Neural cell (in vitro differentiated cells): ENCODE measurements around the gene SEPHS1.

ENCODE experiments used
- EP300 ChIP-seq: fragments of 450-650 bp; conservative IDR thresholded peaks from 2 replicates; pipeline ENCODE4 v1.6.1; 2014; ENCODE audit warnings: antibody characterized with exemption, mild to moderate bottlenecking, moderate library complexity; ENCODE audit not compliant: poor library complexity, severe bottlenecking
- EZH2 ChIP-seq: fragments of 200-600, 300-800 bp; shearing (Covaris generic), sonication (generic); IDR thresholded peaks from 2 replicates; pipeline ENCODE4 v1.6.1; 2014; ENCODE audit warnings: antibody characterized with exemption, low read length, borderline replicate concordance, mild to moderate bottlenecking; ENCODE audit not compliant: insufficient read depth, poor library complexity, severe bottlenecking
- MXI1 ChIP-seq: fragments of 450-650 bp; conservative IDR thresholded peaks from 2 replicates; pipeline ENCODE4 v1.6.1; 2014; ENCODE audit warnings: antibody characterized with exemption, mild to moderate bottlenecking; ENCODE audit not compliant: poor library complexity, severe bottlenecking
- POLR2AphosphoS5 ChIP-seq: IDR thresholded peaks from 2 replicates; pipeline ENCODE4 v1.6.1; 2012
- REST ChIP-seq: IDR thresholded peaks from 2 replicates; pipeline ENCODE4 v1.6.1; 2012; ENCODE audit warnings: borderline replicate concordance
- SMC3 ChIP-seq: fragments of 450-650 bp; conservative IDR thresholded peaks from 2 replicates; pipeline ENCODE4 v1.6.1; 2014; ENCODE audit warnings: antibody characterized with exemption, mild to moderate bottlenecking, moderate library complexity; ENCODE audit not compliant: poor library complexity
- TAF1 ChIP-seq: IDR thresholded peaks from 2 replicates; pipeline ENCODE4 v1.6.1; 2012; ENCODE audit warnings: low read depth
- TF ChIP-seq, protein P1 (sequence below): fragments of 450-650 bp; IDR thresholded peaks from 2 replicates; pipeline ENCODE4 v1.5.1; 2014; ENCODE audit warnings: antibody characterized with exemption, mild to moderate bottlenecking, moderate library complexity; ENCODE audit not compliant: poor library complexity, severe bottlenecking

DNA sequence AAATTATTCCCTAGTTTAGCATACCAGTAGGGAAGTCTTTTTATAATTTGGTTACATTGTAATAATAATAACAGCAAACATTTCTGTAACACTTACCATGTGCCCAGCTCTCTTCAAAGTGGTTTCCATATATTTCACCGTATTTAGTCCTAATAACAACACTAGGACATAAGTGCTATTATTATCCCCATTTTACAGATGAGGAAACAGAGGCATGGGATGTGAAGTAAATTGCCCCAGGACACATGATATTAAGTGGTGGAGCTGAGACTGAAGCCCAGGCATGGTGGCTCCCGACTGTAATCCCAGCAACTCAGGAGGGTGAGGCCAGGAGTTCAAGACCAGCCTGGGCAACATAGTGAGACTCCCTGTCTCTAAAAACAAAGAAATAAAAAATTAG lies 53.3 kb downstream of the SEPHS1 start:
- TF ChIP-seq, protein P1, sequence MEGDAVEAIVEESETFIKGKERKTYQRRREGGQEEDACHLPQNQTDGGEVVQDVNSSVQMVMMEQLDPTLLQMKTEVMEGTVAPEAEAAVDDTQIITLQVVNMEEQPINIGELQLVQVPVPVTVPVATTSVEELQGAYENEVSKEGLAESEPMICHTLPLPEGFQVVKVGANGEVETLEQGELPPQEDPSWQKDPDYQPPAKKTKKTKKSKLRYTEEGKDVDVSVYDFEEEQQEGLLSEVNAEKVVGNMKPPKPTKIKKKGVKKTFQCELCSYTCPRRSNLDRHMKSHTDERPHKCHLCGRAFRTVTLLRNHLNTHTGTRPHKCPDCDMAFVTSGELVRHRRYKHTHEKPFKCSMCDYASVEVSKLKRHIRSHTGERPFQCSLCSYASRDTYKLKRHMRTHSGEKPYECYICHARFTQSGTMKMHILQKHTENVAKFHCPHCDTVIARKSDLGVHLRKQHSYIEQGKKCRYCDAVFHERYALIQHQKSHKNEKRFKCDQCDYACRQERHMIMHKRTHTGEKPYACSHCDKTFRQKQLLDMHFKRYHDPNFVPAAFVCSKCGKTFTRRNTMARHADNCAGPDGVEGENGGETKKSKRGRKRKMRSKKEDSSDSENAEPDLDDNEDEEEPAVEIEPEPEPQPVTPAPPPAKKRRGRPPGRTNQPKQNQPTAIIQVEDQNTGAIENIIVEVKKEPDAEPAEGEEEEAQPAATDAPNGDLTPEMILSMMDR: no peak
- TF ChIP-seq EZH2 (no peak), EP300 (no peak), POLR2AphosphoS5 (no peak), REST (no peak), TAF1 (no peak), SMC3 (no peak), MXI1 (no peak)
